NCI-H2171 (cell line): ENCODE measurements around the gene GET3.

ENCODE experiments used
- DNase-seq: peaks from one replicate; lab custom pipeline; 2025; lab: John Stamatoyannopoulos, UW

The GET3 gene

GRCh38 chr19:12779162-12779993 lies 42.1 kb downstream of the GET3 start:
- DNase-seq, result no peak

GRCh38 chr19:12782174-12782423 lies 44.8 kb downstream of the GET3 start:
- DNase-seq, result no peak

DNA sequence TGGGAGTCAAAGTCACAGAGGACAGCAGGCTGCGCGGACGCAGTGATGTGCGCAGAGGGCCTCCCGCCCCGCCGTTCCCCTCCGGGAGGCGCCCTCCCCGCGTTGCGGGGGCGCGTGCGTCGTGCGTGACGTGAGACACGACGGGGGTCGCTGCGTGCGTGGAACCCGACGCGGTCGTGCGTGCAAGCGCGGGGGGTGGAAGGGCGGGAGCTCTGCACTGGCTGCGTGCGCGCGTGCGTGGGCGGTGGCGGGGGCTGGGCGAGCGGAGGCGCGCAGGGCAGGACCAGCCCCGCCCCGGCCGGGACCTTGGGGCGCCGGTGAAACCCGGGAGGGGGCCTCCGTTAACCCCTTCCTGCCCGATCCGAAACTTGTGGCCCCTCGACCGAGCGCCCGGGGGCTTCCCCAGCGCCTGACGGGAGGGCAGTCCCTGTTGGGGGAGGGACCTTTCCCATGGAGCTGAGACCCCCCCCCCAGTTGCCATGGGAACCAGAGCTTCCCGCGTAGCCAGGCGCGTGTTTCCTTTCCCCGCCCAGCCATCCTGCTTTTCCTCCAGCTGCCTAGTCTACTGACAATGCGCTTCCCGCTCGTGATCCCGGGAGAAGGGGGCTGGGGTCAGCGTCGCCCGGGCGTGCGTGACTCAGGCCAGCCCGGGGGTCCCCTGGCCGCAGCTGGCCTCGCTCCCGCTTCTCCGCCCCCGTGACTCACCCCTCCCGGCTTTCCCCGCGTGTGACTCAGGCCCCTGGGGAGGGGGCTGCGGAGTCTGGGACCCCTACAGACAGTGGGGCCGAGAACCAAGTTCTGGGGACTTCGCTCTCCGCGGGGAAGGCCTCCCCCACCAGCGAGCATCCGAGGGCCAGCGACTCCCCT lies 45.4 kb downstream of the GET3 start:
- DNase-seq, result peak; percentile 90

DNA sequence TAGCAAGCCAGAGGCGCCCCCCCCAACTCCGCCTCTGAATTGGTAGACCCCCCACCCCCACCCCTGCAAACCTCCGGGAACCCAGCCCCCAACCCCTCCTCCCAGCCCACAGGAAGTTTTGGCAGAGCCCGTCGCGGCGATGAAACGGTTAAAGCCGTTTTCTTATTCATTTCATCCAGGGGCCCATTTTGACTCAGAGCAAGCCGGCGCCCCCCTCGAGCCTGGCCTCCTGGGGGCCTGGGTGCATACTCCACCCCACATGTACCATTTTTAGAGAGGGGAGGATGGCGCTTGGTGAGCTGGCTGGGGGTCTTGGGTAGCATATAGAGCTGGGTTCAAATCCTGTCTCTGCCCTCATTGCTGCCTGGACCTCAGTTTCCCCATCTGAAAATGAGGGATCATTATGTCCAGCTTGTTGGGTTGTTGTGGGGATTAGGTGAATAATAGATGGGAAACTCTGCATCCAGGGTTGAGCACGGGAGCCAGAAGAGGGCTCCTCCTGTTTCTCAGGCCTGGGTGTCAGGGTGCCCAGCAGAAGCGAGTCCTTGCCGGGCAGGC lies 46.1 kb downstream of the GET3 start:
- DNase-seq, result no peak

GRCh38 chr19:12783849-12784393 lies 46.6 kb downstream of the GET3 start:
- DNase-seq, result no peak

GRCh38 chr19:12784394-12784870 lies 47.1 kb downstream of the GET3 start:
- DNase-seq, result no peak

GRCh38 chr19:12784871-12785430 lies 47.7 kb downstream of the GET3 start:
- DNase-seq, result no peak

DNA sequence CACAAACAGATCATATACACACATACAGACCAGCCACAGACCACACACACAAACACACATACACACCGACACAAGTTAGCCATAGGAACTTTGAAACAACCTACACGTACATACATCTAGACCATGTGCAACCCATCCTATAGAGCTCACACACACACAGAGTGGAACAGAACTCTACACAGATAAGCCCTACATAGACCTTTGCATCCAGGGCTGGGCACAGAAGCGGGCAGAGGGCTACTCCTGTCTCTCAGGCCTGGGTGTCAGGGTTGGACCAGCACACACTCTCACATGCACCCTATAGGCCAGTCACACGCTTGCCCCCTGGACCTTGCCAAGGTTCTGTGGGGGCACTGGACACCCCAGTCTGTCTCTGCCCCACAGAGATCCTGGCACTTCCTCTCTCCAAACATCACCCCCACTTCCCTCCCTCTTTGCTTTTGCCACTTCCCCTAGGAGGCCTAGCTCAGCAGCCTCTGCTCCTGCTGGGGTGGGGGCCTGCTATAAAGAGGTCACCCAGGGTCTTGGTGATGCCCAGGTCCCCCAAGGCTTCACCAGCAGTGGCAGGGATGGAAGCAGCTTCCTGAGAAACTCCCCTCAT lies 48.2 kb downstream of the GET3 start:
- DNase-seq, result no peak

- no peak for DNase-seq
Measured at GRCh38 chr19:12786141-12786870, 49.0 kb downstream of the GET3 start.

DNA sequence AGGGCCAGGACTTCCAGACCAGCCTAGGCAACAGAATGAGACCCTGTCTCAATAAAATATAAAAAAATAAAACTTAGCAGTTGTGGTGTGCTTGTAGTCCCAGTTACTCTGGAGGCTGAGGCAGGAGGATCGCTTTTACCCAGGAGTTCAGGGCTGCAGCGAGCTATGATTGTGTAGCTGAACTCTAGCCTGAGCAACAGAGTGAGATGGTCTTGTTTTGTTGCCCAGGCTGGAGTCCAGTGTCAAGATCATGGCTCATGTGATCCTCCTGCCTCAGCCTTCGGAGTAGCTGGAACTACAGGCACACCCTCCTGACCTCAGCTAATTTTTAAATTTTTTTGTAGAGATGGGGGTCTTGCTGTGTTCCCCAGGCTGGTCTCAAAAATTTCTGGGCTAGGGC lies 49.7 kb downstream of the GET3 start:
- no peak for DNase-seq

GRCh38 chr19:12787458-12787857 lies 50.2 kb downstream of the GET3 start:
- DNase-seq, result no peak

DNA sequence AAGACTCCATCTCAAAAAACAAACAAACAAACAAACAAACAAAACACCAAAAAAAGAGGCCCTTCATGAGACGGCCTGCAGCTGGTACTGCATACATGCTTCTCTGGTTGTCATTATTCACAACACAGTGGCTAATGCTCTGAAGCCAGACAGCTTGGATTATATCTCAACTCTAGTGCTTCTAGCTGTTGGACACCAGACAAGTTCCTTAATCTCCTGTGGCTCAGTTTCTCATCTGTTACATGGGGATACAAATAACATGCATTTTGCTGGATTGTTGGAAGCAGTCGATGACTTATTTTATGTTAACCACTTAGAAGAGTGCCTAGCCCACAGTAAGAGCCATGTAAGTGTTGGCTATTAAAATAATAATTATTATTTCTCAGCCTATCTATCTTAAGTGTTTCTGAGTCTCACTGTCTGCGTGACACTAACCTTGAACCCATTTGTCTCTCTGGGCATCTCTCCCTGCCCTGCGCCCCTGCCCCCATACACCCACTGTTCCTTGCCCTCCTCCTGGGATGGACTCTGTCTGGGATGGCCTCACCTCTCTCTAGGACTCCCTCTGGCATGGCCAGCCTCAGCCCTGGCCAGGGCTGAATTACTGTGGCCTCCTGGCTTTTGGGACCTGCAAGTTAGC lies 50.9 kb downstream of the GET3 start:
- no peak for DNase-seq

GRCh38 chr19:12788682-12789097 lies 51.4 kb downstream of the GET3 start:
- DNase-seq, result peak; percentile 64

- DNase-seq, result no peak
Measured at GRCh38 chr19:12789098-12789903, 52.0 kb downstream of the GET3 start.

DNA sequence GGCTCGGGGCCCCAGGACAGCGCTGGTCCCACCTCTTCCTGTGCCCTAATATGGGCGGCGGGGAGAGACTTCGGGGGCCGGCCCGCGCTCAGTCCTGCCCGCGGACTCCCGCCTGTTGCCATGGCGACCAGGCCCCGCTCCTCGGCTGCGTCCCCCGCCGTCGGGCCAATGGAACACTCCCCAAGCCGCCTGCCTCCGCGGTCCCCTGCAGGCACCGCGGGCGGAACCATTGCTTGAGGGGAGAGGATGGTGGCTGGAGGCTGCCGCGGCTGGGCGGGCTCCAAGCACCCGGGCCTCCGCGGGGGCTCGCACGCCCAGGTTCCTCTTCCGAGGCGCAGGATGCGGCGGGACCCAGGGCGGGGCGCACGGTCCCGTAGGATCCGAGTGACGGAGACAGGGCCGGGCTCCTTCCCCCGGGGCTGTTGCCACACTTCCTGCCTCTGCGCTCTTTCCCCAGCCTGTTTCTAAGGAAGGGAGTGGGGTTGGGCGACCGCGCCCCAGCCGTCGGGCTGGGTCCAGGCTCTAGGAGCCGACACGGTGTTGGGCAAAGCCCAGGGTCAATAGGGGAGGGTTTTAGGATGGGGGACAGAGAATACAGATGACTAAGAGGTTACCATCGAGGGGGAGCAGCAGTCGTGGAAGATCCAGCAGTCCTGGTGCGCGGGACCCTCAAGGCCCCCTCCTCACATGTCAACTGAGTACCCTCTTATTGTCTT lies 52.8 kb downstream of the GET3 start:
- peak; percentile 83 for DNase-seq

DNA sequence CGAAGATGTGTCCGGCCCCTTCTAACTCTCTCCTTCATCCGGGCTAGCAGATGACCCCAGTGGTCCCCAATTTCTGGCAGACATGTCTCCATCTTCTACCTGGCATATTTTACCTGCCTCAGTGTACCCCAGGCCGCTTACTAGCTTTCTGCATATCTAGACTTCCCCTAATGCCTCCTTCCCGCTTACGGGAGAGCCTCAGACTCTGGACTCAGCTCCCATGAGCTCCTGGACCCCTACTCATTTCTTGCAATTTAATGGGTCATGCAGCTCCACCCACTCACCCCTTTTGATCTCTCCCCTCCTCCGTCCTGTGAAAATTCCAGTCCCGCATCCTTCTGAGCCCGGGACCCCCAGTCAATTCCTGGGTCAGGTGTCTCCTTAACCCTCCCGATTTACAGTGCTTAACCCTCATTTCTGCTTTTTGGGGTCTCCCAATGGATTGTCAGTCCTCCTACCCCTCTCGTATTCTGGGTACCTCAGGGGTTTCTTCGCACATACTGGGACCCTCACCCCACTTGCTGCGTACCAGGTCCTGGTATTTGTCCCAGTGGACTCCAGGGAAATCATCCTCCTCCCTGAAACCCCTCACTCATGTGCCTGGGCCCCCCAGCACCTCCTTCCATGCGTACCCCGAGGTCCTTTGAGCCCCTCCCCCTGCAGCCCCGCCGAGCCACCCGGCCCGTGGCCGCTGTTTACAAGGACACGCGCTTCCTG lies 53.5 kb downstream of the GET3 start:
- DNase-seq, result no peak

GRCh38 chr19:12791345-12792050 lies 54.2 kb downstream of the GET3 start, which contains the start of gene JUNB:
JUNB (plus strand) TSS chr19:12791486; CDS start chr19:12791772, 286 bp downstream.
- DNase-seq, result peak; percentile 91
